Keratinocyte (primary cell): ENCODE data around the gene IL11RA.

Experiments
- CTCF ChIP-seq, 3 experiments: IDR thresholded peaks in 1 of 3; conservative IDR thresholded peaks in 1 of 3; optimal IDR thresholded peaks in 1 of 3; 2 replicates in 2 of 3; 3 replicates in 1 of 3; pipeline versions ENCODE3 to v1.5.1; 2011; ENCODE audit warnings: low read length in 3 of 3, mild to moderate bottlenecking in 3 of 3, moderate library complexity in 2 of 3, control low read depth in 1 of 3, inconsistent platforms in 1 of 3; ENCODE audit not compliant: insufficient read depth in 2 of 3; ENCODE audit errors: extremely low read depth in 1 of 3
- EZH2 ChIP-seq: IDR thresholded peaks from one replicate; pipeline ENCODE4 v1.6.1; 2012; ENCODE audit warnings: inconsistent platforms, mild to moderate bottlenecking, low read length, moderate library complexity

- TF ChIP-seq CTCF (optimal IDR thresholded peaks at IDR 0.05 in 1 of 3, IDR thresholded peaks at IDR 0.05 in 1 of 3, conservative IDR thresholded peaks at IDR 0.05 in 1 of 3; ENCODE audit: extremely low read depth in 1 of 3, insufficient read depth in 2 of 3, low read length in 3 of 3) (no peak), EZH2 (no peak)
These were observed 34.7 kb downstream of the IL11RA start for GRCh38 chr9:34686732-34687131.
